Liver (tissue), 2 donors: ENCODE data around the gene NTN3.

ENCODE experiments used
- RAD21 ChIP-seq, 2 donors: IDR thresholded peaks; 2 replicates each; pipeline ENCODE4 v1.6.1; 2016; ENCODE audit warnings: antibody characterized with exemption in 2 of 2, mild to moderate bottlenecking in 2 of 2
- TAF1 ChIP-seq: conservative IDR thresholded peaks from 2 replicates; pipeline ENCODE4 v1.6.1; 2016; ENCODE audit warnings: antibody characterized with exemption, mild to moderate bottlenecking
- TF ChIP-seq, protein P1 (sequence below): IDR thresholded peaks from 2 replicates; pipeline ENCODE4 v1.6.1; 2016; ENCODE audit warnings: antibody characterized with exemption
- donor health status: healthy.

GRCh38 chr16:2519711-2520080 is 48.6 kb downstream of the NTN3 start:
- TF ChIP-seq, protein P1, sequence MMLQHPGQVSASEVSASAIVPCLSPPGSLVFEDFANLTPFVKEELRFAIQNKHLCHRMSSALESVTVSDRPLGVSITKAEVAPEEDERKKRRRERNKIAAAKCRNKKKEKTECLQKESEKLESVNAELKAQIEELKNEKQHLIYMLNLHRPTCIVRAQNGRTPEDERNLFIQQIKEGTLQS = no peak
- TF ChIP-seq RAD21 (IDR thresholded peaks at IDR 0.05) (no peak), TAF1 (no peak)
